ENCODE data around the gene WIZ. TPM values are rescaled to one million over a fixed set of nuclear protein-coding genes. Genes with fewer than 3 reads are reported as not detected.

WIZ gene
- total and polyA plus RNA-seq, 10 of the 15 experiments (the other 5 are each of a cell fraction or from before 2014, with no cell fraction given), result 0.10 to 26.7 (median 2.7) TPM

DNA sequence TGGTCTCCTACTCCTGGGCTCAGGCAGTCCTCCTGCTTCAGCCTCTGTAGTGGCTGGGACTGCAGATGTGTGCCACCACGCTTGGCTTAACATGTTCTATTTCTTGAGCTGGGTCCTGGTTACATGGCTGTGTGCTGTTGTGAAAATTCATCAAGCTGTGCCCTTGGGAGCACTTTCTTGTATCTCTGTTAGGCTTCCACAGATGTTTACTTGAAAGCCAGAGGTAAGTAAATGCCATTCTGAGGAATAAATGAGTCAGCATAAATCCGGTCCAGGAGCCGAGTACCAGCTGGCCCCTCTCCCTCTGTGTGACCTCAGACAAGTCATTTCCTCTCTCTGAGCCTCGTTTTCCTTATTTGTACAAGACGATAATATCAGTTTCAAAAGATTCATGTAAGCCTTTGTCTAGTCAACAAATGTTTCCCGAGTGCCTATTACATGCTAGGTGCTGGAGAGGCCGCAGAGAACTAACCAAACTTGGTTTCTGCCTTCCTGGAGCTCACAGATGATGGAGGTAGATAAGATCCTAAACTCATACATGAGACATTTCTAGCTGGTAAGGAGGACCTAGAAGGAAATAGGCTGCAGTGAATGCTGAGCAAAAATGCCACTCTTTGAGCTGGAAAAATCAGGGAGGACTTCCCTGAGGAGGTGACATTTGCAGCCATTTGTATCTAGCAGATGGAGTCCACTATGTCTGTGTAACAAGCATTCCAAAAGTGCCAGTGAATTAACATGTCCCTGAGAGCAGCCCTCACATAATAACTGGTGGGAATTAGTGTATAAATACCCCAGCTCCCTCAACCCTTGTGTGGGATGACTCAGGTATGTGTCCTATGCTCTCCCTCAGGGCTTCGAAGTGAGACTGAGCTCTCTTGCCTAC is 17.3 kb upstream of the WIZ start (continued):
- TF ChIP-seq, protein P1, sequence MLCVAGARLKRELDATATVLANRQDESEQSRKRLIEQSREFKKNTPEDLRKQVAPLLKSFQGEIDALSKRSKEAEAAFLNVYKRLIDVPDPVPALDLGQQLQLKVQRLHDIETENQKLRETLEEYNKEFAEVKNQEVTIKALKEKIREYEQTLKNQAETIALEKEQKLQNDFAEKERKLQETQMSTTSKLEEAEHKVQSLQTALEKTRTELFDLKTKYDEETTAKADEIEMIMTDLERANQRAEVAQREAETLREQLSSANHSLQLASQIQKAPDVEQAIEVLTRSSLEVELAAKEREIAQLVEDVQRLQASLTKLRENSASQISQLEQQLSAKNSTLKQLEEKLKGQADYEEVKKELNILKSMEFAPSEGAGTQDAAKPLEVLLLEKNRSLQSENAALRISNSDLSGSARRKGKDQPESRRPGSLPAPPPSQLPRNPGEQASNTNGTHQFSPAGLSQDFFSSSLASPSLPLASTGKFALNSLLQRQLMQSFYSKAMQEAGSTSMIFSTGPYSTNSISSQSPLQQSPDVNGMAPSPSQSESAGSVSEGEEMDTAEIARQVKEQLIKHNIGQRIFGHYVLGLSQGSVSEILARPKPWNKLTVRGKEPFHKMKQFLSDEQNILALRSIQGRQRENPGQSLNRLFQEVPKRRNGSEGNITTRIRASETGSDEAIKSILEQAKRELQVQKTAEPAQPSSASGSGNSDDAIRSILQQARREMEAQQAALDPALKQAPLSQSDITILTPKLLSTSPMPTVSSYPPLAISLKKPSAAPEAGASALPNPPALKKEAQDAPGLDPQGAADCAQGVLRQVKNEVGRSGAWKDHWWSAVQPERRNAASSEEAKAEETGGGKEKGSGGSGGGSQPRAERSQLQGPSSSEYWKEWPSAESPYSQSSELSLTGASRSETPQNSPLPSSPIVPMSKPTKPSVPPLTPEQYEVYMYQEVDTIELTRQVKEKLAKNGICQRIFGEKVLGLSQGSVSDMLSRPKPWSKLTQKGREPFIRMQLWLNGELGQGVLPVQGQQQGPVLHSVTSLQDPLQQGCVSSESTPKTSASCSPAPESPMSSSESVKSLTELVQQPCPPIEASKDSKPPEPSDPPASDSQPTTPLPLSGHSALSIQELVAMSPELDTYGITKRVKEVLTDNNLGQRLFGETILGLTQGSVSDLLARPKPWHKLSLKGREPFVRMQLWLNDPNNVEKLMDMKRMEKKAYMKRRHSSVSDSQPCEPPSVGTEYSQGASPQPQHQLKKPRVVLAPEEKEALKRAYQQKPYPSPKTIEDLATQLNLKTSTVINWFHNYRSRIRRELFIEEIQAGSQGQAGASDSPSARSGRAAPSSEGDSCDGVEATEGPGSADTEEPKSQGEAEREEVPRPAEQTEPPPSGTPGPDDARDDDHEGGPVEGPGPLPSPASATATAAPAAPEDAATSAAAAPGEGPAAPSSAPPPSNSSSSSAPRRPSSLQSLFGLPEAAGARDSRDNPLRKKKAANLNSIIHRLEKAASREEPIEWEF (IDR thresholded peaks at IDR 0.05; ENCODE audit: insufficient replicate concordance, low read depth, low read length), result no peak
- TF ChIP-seq EED (IDR thresholded peaks at IDR 0.05; ENCODE audit: low read depth), result peak; percentile 75
- no peak for TF ChIP-seq RCOR1 (conservative IDR thresholded peaks at IDR 0.05; ENCODE audit: low read depth, low read length)
- TF ChIP-seq WRNIP1 (IDR thresholded peaks at IDR 0.05; ENCODE audit: borderline replicate concordance, low read depth, low read length), result no peak
- TF ChIP-seq POLR2AphosphoS5 (IDR thresholded peaks at IDR 0.05; ENCODE audit: low read length), result no peak
- peak; percentile 24; the same call in 1 of the 2 replicates for TF ChIP-seq YY1 (IDR thresholded peaks at IDR 0.05; ENCODE audit: low read depth, low read length)
- TF ChIP-seq ZNF217 (IDR thresholded peaks at IDR 0.05), result peak; percentile 55; the same call in 1 of the 2 replicates
- TF ChIP-seq EP300 (IDR thresholded peaks at IDR 0.05; ENCODE audit: borderline replicate concordance in 1 of 2, control insufficient read depth in 1 of 2, low read depth in 2 of 2, low read length in 2 of 2), result peak in 1 of 2 experiments; percentile 25; a peak in 1 of 4 replicates
- no peak for TF ChIP-seq MYB (IDR thresholded peaks at IDR 0.05; ENCODE audit: borderline replicate concordance, low read depth, low read length)
- peak; percentile 76 for TF ChIP-seq JUNB (IDR thresholded peaks at IDR 0.05)
- no peak for TF ChIP-seq ZBED1 (IDR thresholded peaks at IDR 0.05; ENCODE audit: borderline replicate concordance)
- TF ChIP-seq, protein P2, sequence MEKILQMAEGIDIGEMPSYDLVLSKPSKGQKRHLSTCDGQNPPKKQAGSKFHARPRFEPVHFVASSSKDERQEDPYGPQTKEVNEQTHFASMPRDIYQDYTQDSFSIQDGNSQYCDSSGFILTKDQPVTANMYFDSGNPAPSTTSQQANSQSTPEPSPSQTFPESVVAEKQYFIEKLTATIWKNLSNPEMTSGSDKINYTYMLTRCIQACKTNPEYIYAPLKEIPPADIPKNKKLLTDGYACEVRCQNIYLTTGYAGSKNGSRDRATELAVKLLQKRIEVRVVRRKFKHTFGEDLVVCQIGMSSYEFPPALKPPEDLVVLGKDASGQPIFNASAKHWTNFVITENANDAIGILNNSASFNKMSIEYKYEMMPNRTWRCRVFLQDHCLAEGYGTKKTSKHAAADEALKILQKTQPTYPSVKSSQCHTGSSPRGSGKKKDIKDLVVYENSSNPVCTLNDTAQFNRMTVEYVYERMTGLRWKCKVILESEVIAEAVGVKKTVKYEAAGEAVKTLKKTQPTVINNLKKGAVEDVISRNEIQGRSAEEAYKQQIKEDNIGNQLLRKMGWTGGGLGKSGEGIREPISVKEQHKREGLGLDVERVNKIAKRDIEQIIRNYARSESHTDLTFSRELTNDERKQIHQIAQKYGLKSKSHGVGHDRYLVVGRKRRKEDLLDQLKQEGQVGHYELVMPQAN (conservative IDR thresholded peaks at IDR 0.05), result no peak
- TF ChIP-seq STAT1 (conservative IDR thresholded peaks at IDR 0.05), result no peak
- TF ChIP-seq IRF4 (IDR thresholded peaks at IDR 0.05; ENCODE audit: low read depth, low read length), result peak; percentile 15; the same call in 1 of the 2 replicates
- no peak for TF ChIP-seq JUND (IDR thresholded peaks at IDR 0.05; ENCODE audit: low read depth, low read length)
- TF ChIP-seq FOXM1 (IDR thresholded peaks at IDR 0.05; ENCODE audit: low read depth, low read length), result no peak
- TF ChIP-seq ATF7 (IDR thresholded peaks at IDR 0.05; ENCODE audit: low read depth), result no peak
- no peak for TF ChIP-seq ZNF24 (IDR thresholded peaks at IDR 0.05)
- TF ChIP-seq CREB1 (IDR thresholded peaks at IDR 0.05; ENCODE audit: low read depth), result 0 out of 2 replicates have a peak, but pooled peaks have one; percentile 55
- TF ChIP-seq PAX5 (IDR thresholded peaks at IDR 0.05; ENCODE audit: borderline replicate concordance, low read depth, low read length), result peak; percentile 59; the same call in 1 of the 2 replicates
- TF ChIP-seq BRCA1 (IDR thresholded peaks at IDR 0.05; ENCODE audit: low read depth, low read length), result no peak
- TF ChIP-seq SP1 (IDR thresholded peaks at IDR 0.05; ENCODE audit: low read depth, low read length), result peak; percentile 32
- 0 out of 2 replicates have a peak, but pooled peaks have one; percentile 10 for TF ChIP-seq MEF2A (IDR thresholded peaks at IDR 0.05; ENCODE audit: insufficient read depth, low read depth, low read length)
- TF ChIP-seq HDAC6 (IDR thresholded peaks at IDR 0.05; ENCODE audit: unreplicated experiment), result no peak
